SU-DHL-6 (cell line): ENCODE data around the gene CDH23.

Experiments
- EZH2phosphoT487 ChIP-seq: fragments of 200-600 bp; sonication (generic), shearing (Covaris generic); conservative IDR thresholded peaks from 2 replicates; pipeline ENCODE4 v1.6.1; 2018; ENCODE audit warnings: mild to moderate bottlenecking, antibody characterized with exemption, low read length, moderate library complexity, mixed read lengths
- TF ChIP-seq, protein P1 (sequence below): fragments of 200-600 bp; sonication (generic); IDR thresholded peaks from one replicate; pipeline ENCODE4 v1.5.1; 2017; ENCODE audit warnings: antibody characterized with exemption, mild to moderate bottlenecking, low read length, moderate library complexity; ENCODE audit not compliant: insufficient read depth, poor library complexity, severe bottlenecking

DNA sequence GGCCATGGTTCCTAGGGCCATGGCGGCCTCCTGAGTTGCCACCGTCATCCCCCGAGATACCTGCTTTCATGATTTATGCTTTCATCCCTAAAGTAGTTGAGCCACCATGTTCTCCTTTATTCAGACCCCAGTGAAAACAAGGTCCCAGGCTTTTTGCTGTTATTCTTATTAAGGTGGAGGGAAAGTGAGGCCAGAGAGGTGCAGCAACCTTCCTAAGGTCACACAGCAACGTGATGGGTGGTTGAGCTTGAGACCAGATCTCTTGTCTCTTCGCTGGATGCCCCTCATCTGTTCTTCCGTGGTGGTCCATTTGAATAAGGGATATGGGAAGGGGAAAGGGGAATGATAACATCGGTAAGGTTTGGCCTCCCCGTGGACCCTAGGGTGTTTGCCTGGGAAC lies 180.6 kb downstream of the CDH23 start:
- TF ChIP-seq, protein P1, sequence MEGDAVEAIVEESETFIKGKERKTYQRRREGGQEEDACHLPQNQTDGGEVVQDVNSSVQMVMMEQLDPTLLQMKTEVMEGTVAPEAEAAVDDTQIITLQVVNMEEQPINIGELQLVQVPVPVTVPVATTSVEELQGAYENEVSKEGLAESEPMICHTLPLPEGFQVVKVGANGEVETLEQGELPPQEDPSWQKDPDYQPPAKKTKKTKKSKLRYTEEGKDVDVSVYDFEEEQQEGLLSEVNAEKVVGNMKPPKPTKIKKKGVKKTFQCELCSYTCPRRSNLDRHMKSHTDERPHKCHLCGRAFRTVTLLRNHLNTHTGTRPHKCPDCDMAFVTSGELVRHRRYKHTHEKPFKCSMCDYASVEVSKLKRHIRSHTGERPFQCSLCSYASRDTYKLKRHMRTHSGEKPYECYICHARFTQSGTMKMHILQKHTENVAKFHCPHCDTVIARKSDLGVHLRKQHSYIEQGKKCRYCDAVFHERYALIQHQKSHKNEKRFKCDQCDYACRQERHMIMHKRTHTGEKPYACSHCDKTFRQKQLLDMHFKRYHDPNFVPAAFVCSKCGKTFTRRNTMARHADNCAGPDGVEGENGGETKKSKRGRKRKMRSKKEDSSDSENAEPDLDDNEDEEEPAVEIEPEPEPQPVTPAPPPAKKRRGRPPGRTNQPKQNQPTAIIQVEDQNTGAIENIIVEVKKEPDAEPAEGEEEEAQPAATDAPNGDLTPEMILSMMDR = no peak
- no peak for TF ChIP-seq EZH2phosphoT487
